IMR-90 (cell line): Measurements from ENCODE around the gene RSRC2. TPM values are rescaled to one million over a fixed set of nuclear protein-coding genes. Genes with fewer than 3 reads are reported as not detected.

Experiments used
- microRNA-seq, 2 experiments: library from miRNA; stranded (forward) in 1 of 2; unstranded in 1 of 2; fragments of 10-50 nt in 1 of 2; fragments of <30 nt in 1 of 2; gene quantifications in 1 of 2; microRNA quantifications in 1 of 2; one replicate each; pipeline versions ENCODE3 to v1.1.0; 2013 to 2020; ENCODE audit not compliant: insufficient read depth in 1 of 2, insufficient read length in 1 of 2, unreplicated experiment in 1 of 2
- polyA plus RNA-seq, 3 experiments: library from polyadenylated mRNA; depleted of rRNA; stranded (reverse); fragments of >200 nt; gene quantifications; 2 replicates each; pipeline ENCODE4 v1.2.3, GENCODE V29; 2012; ENCODE audit warnings: low replicate concordance in 1 of 3
- small RNA-seq, 5 experiments: library from RNA; depleted of rRNA; stranded (forward); fragments of <200 nt; gene quantifications; one replicate each; pipeline ENCODE3, GENCODE V24; 2012
- total RNA-seq: library from RNA; depleted of rRNA; stranded (reverse); fragments of >200 nt; gene quantifications from 2 replicates; pipeline ENCODE4 v1.2.3, GENCODE V29; 2012; rRNA removed

The RSRC2 gene
- total and polyA plus RNA-seq, 2 of the 4 experiments (the other 2 are of a cell fraction) = 18.6 to 31.5 TPM

Small RNA genes within 50 kb of the gene (microRNA-seq; reads per million reads assigned to microRNA genes)
- gene AC026333.1 (ENCODE audit: insufficient read depth, insufficient read length) = not detected
- gene RF00411 (ENCODE audit: insufficient read depth, insufficient read length) = not detected

Small RNA genes within 50 kb of the gene (small RNA-seq; reads per million reads assigned to genes)
- gene AC026333.1 = 0 reads per million in 5 experiments
- 0 reads per million in 5 experiments for gene RF00411

Other genes with a start within 250 kb of the RSRC2 start
- gene CLIP1, start 104.3 kb downstream of the RSRC2 start, total RNA-seq = 54.8 and 58.9 TPM in 2 replicates
- 35.6 and 38.0 TPM in 2 replicates for gene CLIP1, start 104.3 kb downstream of the RSRC2 start, polyA plus RNA-seq (2012; rRNA removed)
- 9.5 and 11.4 TPM in 2 replicates for gene ZCCHC8, start 26.0 kb downstream of the RSRC2 start, total RNA-seq
- 10.9 and 12.7 TPM in 2 replicates for gene ZCCHC8, start 26.0 kb downstream of the RSRC2 start, polyA plus RNA-seq (2012; rRNA removed)
- gene KNTC1, start 313 bp upstream of the RSRC2 start, total RNA-seq = 23.7 and 32.8 TPM in 2 replicates
- 16.6 and 16.7 TPM in 2 replicates for gene KNTC1, start 313 bp upstream of the RSRC2 start, polyA plus RNA-seq (2012; rRNA removed)
- gene HCAR2, start 176.4 kb upstream of the RSRC2 start, total RNA-seq = not detected in 2 replicates
- gene HCAR2, start 176.4 kb upstream of the RSRC2 start, polyA plus RNA-seq (2012; rRNA removed) = not detected in 2 replicates
- gene HCAR3, start 189.9 kb upstream of the RSRC2 start, total RNA-seq = not detected in 2 replicates
- not detected in 2 replicates for gene HCAR3, start 189.9 kb upstream of the RSRC2 start, polyA plus RNA-seq (2012; rRNA removed)
- gene HCAR1, start 203.9 kb upstream of the RSRC2 start, total RNA-seq = under 0.01 TPM in 1 of 2 replicates, not detected in the other
- 0.03 TPM in 2 replicates for gene HCAR1, start 203.9 kb upstream of the RSRC2 start, polyA plus RNA-seq (2012; rRNA removed)
- 8.2 and 32.2 TPM in 2 replicates for gene DENR, start 225.9 kb upstream of the RSRC2 start, total RNA-seq
- 18.4 and 24.5 TPM in 2 replicates for gene DENR, start 225.9 kb upstream of the RSRC2 start, polyA plus RNA-seq (2012; rRNA removed)
- gene CCDC62, start 247.6 kb upstream of the RSRC2 start, total RNA-seq = 0.18 and 0.28 TPM in 2 replicates
- gene CCDC62, start 247.6 kb upstream of the RSRC2 start, polyA plus RNA-seq (2012; rRNA removed) = 0.09 and 0.10 TPM in 2 replicates